Glutamatergic neuron (in vitro differentiated cells): ENCODE data around the gene RIIAD1. TPM values are rescaled to one million over a fixed set of nuclear protein-coding genes. Genes with fewer than 3 reads are reported as not detected.
A peak's percentile ranks its signal among the peaks of the same experiment; 100 is the strongest.

Source experiments
- DNase-seq: peaks from one replicate; pipeline ENCODE4 v3.0.0; 2022
- H3K27ac Mint-ChIP-seq: one replicate; pipeline ENCODE4 v1.8.0; 2020; ENCODE audit warnings: mild to moderate bottlenecking, mixed read lengths, inconsistent platforms; ENCODE audit not compliant: unreplicated experiment
- H3K27me3 Mint-ChIP-seq: one replicate; pipeline ENCODE4 v1.8.0; 2020; ENCODE audit warnings: mild to moderate bottlenecking, moderate library complexity, mixed read lengths, inconsistent platforms; ENCODE audit not compliant: unreplicated experiment
- H3K36me3 Mint-ChIP-seq: one replicate; pipeline ENCODE4 v1.8.0; 2020; ENCODE audit warnings: mild to moderate bottlenecking, mixed read lengths, inconsistent platforms; ENCODE audit not compliant: unreplicated experiment
- H3K4me1 Mint-ChIP-seq: one replicate; pipeline ENCODE4 v1.8.0; 2020; ENCODE audit warnings: mild to moderate bottlenecking, low read depth, mixed read lengths, inconsistent platforms; ENCODE audit not compliant: unreplicated experiment
- H3K4me3 Mint-ChIP-seq: one replicate; pipeline ENCODE4 v1.8.0; 2020; ENCODE audit warnings: mild to moderate bottlenecking, mixed read lengths, inconsistent platforms; ENCODE audit not compliant: unreplicated experiment
- H3K9me3 Mint-ChIP-seq: one replicate; pipeline ENCODE4 v1.8.0; 2020; ENCODE audit warnings: mild to moderate bottlenecking, moderate library complexity, mixed read lengths, inconsistent platforms; ENCODE audit not compliant: unreplicated experiment
- CTCF ChIP-seq: fragments of 200-600 bp; sonication (generic); IDR thresholded peaks from one replicate; pipeline ENCODE4 v1.5.0; 2021; ENCODE audit not compliant: partially characterized antibody, unreplicated experiment
- total RNA-seq: library from RNA; stranded (reverse); fragmentation: NEBNext Ultra II Directional; extraction: Animal tissue kit (Norgen Biotek cat#: 25700); gene quantifications from one replicate; pipeline ENCODE4 v1.2.1, GENCODE V29; 2021; ENCODE audit not compliant: unreplicated experiment

RIIAD1 gene
- total RNA-seq, 1 donor from 2014 or later = 3.8 TPM

- peaks cover 18% of the 10 kb centered on the region for H3K27me3 Mint-ChIP-seq
- H3K36me3 Mint-ChIP-seq = peaks cover 11% of the 10 kb centered on the region
- H3K4me1 Mint-ChIP-seq = peaks cover 57% of the 10 kb centered on the region
- peak overlapping the region; percentile 96 for H3K27ac Mint-ChIP-seq
- peaks cover 22% of the 10 kb centered on the region for H3K9me3 Mint-ChIP-seq
- peak overlapping the region; percentile 100 for H3K4me3 Mint-ChIP-seq
- no peak for TF ChIP-seq CTCF
- no peak for DNase-seq
Observed at GRCh38 chr1:151714820-151715725, 6.2 kb upstream of the RIIAD1 start.

- peaks cover 18% of the 10 kb centered on the region for H3K9me3 Mint-ChIP-seq
- H3K4me1 Mint-ChIP-seq = peaks cover 62% of the 10 kb centered on the region
- peak; percentile 82 for DNase-seq
- TF ChIP-seq CTCF = peak; percentile 79
- H3K27ac Mint-ChIP-seq = peak overlapping the region; percentile 96
- H3K4me3 Mint-ChIP-seq = peak overlapping the region; percentile 100
- H3K36me3 Mint-ChIP-seq = peaks cover 11% of the 10 kb centered on the region
- H3K27me3 Mint-ChIP-seq = peaks cover 21% of the 10 kb centered on the region
Observed at GRCh38 chr1:151715726-151716404, 5.5 kb upstream of the RIIAD1 start.

GRCh38 chr1:151716405-151716762 is 4.9 kb upstream of the RIIAD1 start:
- H3K27ac Mint-ChIP-seq = peak overlapping the region; percentile 96
- peaks cover 18% of the 10 kb centered on the region for H3K9me3 Mint-ChIP-seq
- H3K27me3 Mint-ChIP-seq = peaks cover 18% of the 10 kb centered on the region
- DNase-seq = no peak
- H3K36me3 Mint-ChIP-seq = peaks cover 11% of the 10 kb centered on the region
- peaks cover 61% of the 10 kb centered on the region for H3K4me1 Mint-ChIP-seq
- TF ChIP-seq CTCF = peak; percentile 30
- H3K4me3 Mint-ChIP-seq = peak overlapping the region; percentile 100

GRCh38 chr1:151716771-151717631 is 4.3 kb upstream of the RIIAD1 start, which contains the start of gene CELF3:
CELF3 (minus strand) TSS chr1:151716803; CDS start chr1:151716020, 783 bp downstream.
- Mint-ChIP-seq H3K4me3 (peak within 1 kb of the TSS; percentile 100), H3K27me3 (peaks cover 18% of the 10 kb centered on the region), H3K4me1 (peaks cover 57% of the 10 kb centered on the region), H3K36me3 (peaks cover 11% of the 10 kb centered on the region), H3K27ac (peak within 1 kb of the TSS; percentile 100), H3K9me3 (peaks cover 18% of the 10 kb centered on the region)
- no peak for TF ChIP-seq CTCF
- peak; percentile 87 for DNase-seq
